Prostate gland (tissue), 2 donors: Measurements from ENCODE around the gene SLC6A12. TPM values are rescaled to one million over a fixed set of nuclear protein-coding genes. Genes with fewer than 3 reads are reported as not detected.

Experiments
- DNase-seq: peaks from one replicate; pipeline ENCODE4 v3.0.0-alpha.2; 2019; ENCODE audit warnings: low spot score
- H3K27ac ChIP-seq, 2 donors: fragments of 200-600 bp; sonication (generic); 2 replicates each; pipeline ENCODE4 v1.5.1; 2017 to 2019
- H3K27me3 ChIP-seq: fragments of 200-600 bp; sonication (generic); replicated peaks from 2 replicates; pipeline ENCODE4 v1.5.1; 2019; ENCODE audit not compliant: insufficient read depth
- H3K36me3 ChIP-seq, 2 donors: fragments of 200-600 bp; sonication (generic); 1 replicate in 1 of 2; 2 replicates in 1 of 2; pipeline versions ENCODE4 v1.5.1 to v1.8.1; 2017 to 2019
- H3K4me1 ChIP-seq: fragments of 200-600 bp; sonication (generic); replicated peaks from 2 replicates; pipeline ENCODE4 v1.5.1; 2019
- H3K4me3 ChIP-seq, 2 donors: fragments of 200-600 bp; sonication (generic); 2 replicates each; pipeline ENCODE4 v1.5.1; 2017 to 2019
- H3K9me3 ChIP-seq: fragments of 200-600 bp; sonication (generic); 2 replicates; pipeline ENCODE4 v1.5.1; 2017
- CTCF ChIP-seq, 4 experiments: fragments of 200-600 bp in 2 of 4; fragments of 450-650 bp in 2 of 4; sonication (generic) in 2 of 4; IDR thresholded peaks; 1 replicate in 3 of 4; 2 replicates in 1 of 4; pipeline ENCODE4 v1.5.1; 2016 to 2019; ENCODE audit warnings: antibody characterized with exemption in 4 of 4, mild to moderate bottlenecking in 2 of 4, moderate library complexity in 2 of 4
- POLR2A ChIP-seq: fragments of 450-650 bp; IDR thresholded peaks from one replicate; pipeline ENCODE4 v1.6.1; 2016; ENCODE audit warnings: antibody characterized with exemption, mild to moderate bottlenecking
- POLR2AphosphoS5 ChIP-seq: sonication (generic); formaldehyde crosslinking; IDR thresholded peaks from one replicate; pipeline ENCODE4 v1.6.1; 2017; ENCODE audit warnings: antibody characterized with exemption
- WGBS: methylation state at CpG from one replicate; pipeline ENCODE4 v1.1.5; 2018; 5-methylcytosine and 5-hydroxymethylcytosine counted together
- intact Hi-C: fragments of 100-400 bp; cut with DNase I; formaldehyde crosslinking; loops from one replicate; pipeline ENCODE4 v1.14.2; 2022
- total RNA-seq, 2 donors: library from RNA; depleted of rRNA; stranded (reverse); fragments of >200 nt; gene quantifications; one replicate each; pipeline ENCODE4 v1.1.0, GENCODE V29; 2016

The SLC6A12 gene
- total RNA-seq, 2 donors from 2014 or later = 1.0 to 1.9 TPM

GRCh38 chr12:184811-185575 lies 29.0 kb downstream of the SLC6A12 start:
- 80% methylated on average over 13 of the region's 13 CpGs for WGBS
- intact Hi-C loops = no loop called here
- no peak for DNase-seq
- no peaks in the 10 kb centered on the region for H3K9me3 ChIP-seq
- H3K36me3 ChIP-seq = no peaks in the 10 kb centered on the region
- no peak overlapping the region for H3K4me3 ChIP-seq
- no peak overlapping the region for H3K27ac ChIP-seq
- peaks cover 8% of the 10 kb centered on the region for H3K4me1 ChIP-seq
- no peaks in the 10 kb centered on the region for H3K27me3 ChIP-seq
- TF ChIP-seq POLR2AphosphoS5 = no peak
- TF ChIP-seq CTCF (IDR thresholded peaks at IDR 0.05) = no peak
- no peak for TF ChIP-seq POLR2A

DNA sequence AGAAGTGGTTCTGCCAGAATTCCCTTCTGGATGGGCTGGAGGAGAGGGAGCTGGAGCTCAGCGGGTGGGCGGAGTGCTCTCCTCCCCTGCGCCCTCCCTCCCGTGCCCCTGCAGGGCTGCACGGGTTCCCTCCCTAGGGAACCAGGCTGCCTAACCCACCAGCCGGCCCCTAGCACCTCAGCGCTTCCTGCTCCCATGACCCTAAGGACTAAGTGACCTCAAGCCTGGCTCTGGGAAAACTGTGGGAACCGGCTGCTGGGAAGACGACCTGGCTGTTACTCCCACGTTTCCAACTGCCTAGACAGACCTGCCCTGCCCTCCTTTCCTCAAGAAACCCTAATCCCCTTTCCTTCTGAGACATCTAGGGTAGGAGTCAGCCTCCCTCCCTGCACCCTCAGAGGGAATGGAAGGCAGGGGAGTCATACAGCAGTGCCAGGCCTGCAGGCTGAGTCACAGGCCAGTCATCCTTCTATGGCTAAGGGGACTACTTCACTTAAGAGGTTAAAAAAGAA lies 31.5 kb downstream of the SLC6A12 start:
- Histone ChIP-seq H3K36me3 (no peaks in the 10 kb centered on the region), H3K27ac (no peak overlapping the region), H3K4me1 (no peaks in the 10 kb centered on the region), H3K27me3 (no peaks in the 10 kb centered on the region), H3K9me3 (no peaks in the 10 kb centered on the region), H3K4me3 (no peak overlapping the region)
- 71% methylated on average over 5 of the region's 10 CpGs for WGBS
- DNase-seq = no peak
- intact Hi-C loops = no loop called here
- TF ChIP-seq POLR2AphosphoS5 = no peak
- TF ChIP-seq CTCF (IDR thresholded peaks at IDR 0.05) = no peak
- no peak for TF ChIP-seq POLR2A

DNA sequence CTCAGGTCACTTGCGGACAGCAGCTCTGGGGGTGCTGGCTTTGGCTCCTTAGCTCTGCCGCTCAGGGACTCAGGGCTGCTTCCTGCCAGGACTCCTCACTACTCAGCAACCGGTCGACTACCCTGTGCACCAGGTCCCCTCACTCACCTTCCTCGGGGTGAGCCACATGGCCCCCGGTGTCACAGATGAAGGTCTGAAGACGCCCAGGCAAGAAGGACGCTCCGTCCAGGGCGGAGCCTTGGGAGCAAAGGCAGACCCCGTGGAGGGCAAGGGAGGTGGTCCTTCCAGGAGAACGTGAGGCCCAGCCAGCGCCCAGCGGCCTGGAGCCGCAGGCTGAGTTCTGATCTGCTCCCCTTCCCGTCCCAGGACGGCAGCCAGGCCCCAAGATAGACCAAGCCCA lies 32.0 kb downstream of the SLC6A12 start:
- Histone ChIP-seq H3K27me3 (no peaks in the 10 kb centered on the region), H3K4me3 (no peak overlapping the region), H3K36me3 (no peaks in the 10 kb centered on the region), H3K9me3 (no peaks in the 10 kb centered on the region), H3K27ac (no peak overlapping the region), H3K4me1 (no peaks in the 10 kb centered on the region)
- intact Hi-C loops = no loop called here
- WGBS = 86% methylated on average over 15 of the region's 17 CpGs
- no peak for TF ChIP-seq CTCF (IDR thresholded peaks at IDR 0.05)
- TF ChIP-seq POLR2A = no peak
- TF ChIP-seq POLR2AphosphoS5 = no peak
- no peak for DNase-seq

DNA sequence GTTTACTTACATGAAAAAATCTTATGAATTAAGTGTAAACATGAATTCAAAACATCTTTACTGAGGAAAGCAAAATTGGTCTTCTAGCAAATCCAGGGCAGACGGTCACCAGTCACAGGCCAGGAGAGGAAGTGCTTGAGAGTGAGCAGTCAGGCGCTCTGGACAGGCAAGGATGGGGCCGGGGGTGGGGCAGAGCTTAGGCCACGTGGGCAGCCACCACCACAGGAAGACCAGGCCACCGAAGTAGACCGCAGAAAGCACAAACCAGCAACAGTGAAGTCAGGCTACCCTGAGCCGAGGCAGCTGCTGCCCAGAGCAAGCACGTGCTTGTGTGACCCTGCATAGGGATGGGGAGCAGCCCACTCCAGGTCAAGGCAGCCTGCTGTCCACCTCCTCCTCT lies 33.5 kb downstream of the SLC6A12 start:
- intact Hi-C loops = no loop called here
- Histone ChIP-seq H3K27ac (no peak overlapping the region), H3K4me3 (no peak overlapping the region), H3K9me3 (no peaks in the 10 kb centered on the region), H3K4me1 (no peaks in the 10 kb centered on the region), H3K36me3 (no peaks in the 10 kb centered on the region), H3K27me3 (no peaks in the 10 kb centered on the region)
- no peak for DNase-seq
- 59% methylated on average over 8 of the region's 8 CpGs for WGBS
- TF ChIP-seq POLR2A = no peak
- no peak for TF ChIP-seq CTCF (IDR thresholded peaks at IDR 0.05)
- TF ChIP-seq POLR2AphosphoS5 = no peak

DNA sequence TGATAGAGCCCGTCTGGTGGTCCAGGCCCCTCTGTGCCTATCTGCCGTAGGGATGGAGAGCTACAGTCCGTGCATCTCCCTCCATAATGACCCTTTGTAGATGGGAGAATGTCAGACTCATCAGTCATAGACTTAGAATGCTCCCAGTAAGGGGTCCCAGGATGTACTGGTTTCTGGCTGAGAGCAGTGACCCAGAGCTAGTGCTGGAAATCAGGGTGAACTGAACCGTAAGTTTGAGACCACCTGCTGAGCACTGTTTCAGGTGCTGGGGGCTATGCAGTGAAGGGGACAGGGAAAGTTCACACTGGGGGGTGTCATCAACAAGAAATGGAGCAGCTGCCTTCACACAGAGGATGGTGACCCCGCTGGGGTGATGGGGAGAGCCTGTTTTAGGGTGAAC lies 34.1 kb downstream of the SLC6A12 start:
- no peak overlapping the region for H3K27ac ChIP-seq
- 93% methylated on average over 5 of the region's 5 CpGs for WGBS
- intact Hi-C loops = no loop called here
- no peaks in the 10 kb centered on the region for H3K4me1 ChIP-seq
- no peaks in the 10 kb centered on the region for H3K27me3 ChIP-seq
- no peaks in the 10 kb centered on the region for H3K36me3 ChIP-seq
- no peak for DNase-seq
- no peak for TF ChIP-seq POLR2AphosphoS5
- TF ChIP-seq CTCF (IDR thresholded peaks at IDR 0.05) = no peak
- TF ChIP-seq POLR2A = no peak
- H3K4me3 ChIP-seq = no peak overlapping the region
- H3K9me3 ChIP-seq = no peaks in the 10 kb centered on the region
